IPS-20b (cell line): ENCODE data around the gene TOR1A.
"Not testable (repeated sequence)": the region's sequence is repeated elsewhere in the genome, so short reads cannot be mapped to it uniquely, and the experiment has no call there.

Source experiments
- H3K27ac ChIP-seq: one replicate; pipeline ENCODE4 v1.5.1; 2013; ENCODE audit warnings: low read length
- H3K27me3 ChIP-seq: 2 replicates; pipeline ENCODE4 v1.6.1; 2013; ENCODE audit warnings: mild to moderate bottlenecking, low read length, inconsistent platforms; ENCODE audit not compliant: insufficient read depth
- H3K36me3 ChIP-seq: 2 replicates; pipeline ENCODE4 v1.6.1; 2013; ENCODE audit warnings: low read depth, mild to moderate bottlenecking, inconsistent platforms, low read length, moderate library complexity; ENCODE audit not compliant: insufficient read depth
- H3K4me1 ChIP-seq: 2 replicates; pipeline ENCODE4 v1.6.1; 2013; ENCODE audit warnings: mild to moderate bottlenecking, control low read depth, inconsistent platforms, low read length, moderate library complexity; ENCODE audit not compliant: insufficient read depth
- H3K4me3 ChIP-seq: 2 replicates; pipeline ENCODE4 v1.5.1; 2013; ENCODE audit warnings: mild to moderate bottlenecking, low read length, inconsistent platforms
- H3K9ac ChIP-seq: 2 replicates; pipeline ENCODE4 v1.6.1; 2013; ENCODE audit warnings: low read depth, mild to moderate bottlenecking, inconsistent platforms, low read length, moderate library complexity
- H3K9me3 ChIP-seq: 2 replicates; pipeline ENCODE4 v1.6.1; 2013; ENCODE audit warnings: mild to moderate bottlenecking, low read depth, low read length, inconsistent platforms; ENCODE audit not compliant: insufficient read depth

Gene TOR1A

DNA sequence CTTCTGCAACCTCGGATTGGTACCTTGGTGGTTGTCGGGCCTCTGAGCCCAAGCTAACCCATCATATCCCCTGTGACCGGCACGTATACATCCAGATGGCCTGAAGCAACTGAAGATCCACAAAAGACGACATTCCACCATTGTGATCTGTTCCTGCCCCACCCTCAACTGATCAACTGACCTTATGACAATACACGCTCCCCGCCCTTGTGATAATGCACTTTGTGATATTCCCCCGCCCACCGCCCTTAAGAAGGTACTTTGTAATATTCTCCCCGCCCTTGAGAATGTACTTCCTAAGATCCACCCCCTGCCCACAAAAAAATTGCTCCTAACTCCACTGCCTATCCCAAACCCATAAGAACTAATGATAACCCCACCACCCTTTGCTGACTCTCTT is 37.5 kb downstream of the TOR1A start:
- H3K9ac ChIP-seq, result no peak overlapping the region
- H3K4me1 ChIP-seq, result no peaks in the 10 kb centered on the region
- no peak overlapping the region for H3K27ac ChIP-seq
- no peak overlapping the region for H3K4me3 ChIP-seq
- H3K9me3 ChIP-seq, result no peaks in the 10 kb centered on the region
- H3K36me3 ChIP-seq, result no peaks in the 10 kb centered on the region
- H3K27me3 ChIP-seq, result no peaks in the 10 kb centered on the region

DNA sequence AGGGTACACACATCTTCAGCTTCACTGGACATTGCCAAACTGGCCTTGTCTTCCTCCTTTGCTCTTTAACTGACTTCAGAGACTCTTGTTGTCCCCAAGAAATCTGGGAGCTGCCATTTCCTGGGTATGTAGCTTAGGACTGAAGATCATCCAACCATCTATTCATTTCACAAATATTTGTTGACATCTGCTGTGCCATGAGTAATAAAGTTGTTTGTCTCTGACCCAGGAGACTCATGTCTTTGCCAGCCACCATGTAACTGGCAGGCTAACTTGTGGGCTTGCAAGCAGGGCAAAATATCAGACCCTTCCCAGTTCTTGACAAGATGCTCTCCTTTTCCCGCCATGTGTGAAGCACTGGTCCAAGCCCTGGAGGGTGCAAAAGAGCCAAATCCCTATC is 38.1 kb downstream of the TOR1A start:
- no peak overlapping the region for H3K4me3 ChIP-seq
- no peaks in the 10 kb centered on the region for H3K4me1 ChIP-seq
- no peaks in the 10 kb centered on the region for H3K9me3 ChIP-seq
- H3K9ac ChIP-seq, result no peak overlapping the region
- no peaks in the 10 kb centered on the region for H3K36me3 ChIP-seq
- H3K27me3 ChIP-seq, result no peaks in the 10 kb centered on the region
- no peak overlapping the region for H3K27ac ChIP-seq

DNA sequence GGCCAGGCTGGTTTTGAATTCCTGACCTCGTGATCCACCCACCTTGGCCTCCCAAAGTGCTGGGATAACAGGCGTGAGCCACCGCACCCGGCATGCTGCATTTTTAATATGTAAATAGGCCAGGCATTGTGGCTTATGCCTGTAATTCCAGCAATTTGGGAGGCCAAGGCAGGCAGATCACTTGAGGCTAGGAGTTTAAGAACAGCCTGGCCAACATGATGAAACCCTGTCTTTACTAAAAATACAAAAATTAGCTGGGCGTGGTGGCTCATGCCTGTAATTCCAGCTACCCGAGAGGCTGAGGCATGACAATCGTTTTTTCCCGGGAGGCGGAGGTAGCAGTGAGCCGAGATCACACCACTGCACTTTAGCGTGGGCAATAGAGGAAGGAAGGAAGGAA is 39.0 kb downstream of the TOR1A start:
- not testable (repeated sequence) for H3K9me3 ChIP-seq, H3K4me1 ChIP-seq, H3K27me3 ChIP-seq, H3K36me3 ChIP-seq, H3K27ac ChIP-seq, H3K4me3 ChIP-seq, H3K9ac ChIP-seq

DNA sequence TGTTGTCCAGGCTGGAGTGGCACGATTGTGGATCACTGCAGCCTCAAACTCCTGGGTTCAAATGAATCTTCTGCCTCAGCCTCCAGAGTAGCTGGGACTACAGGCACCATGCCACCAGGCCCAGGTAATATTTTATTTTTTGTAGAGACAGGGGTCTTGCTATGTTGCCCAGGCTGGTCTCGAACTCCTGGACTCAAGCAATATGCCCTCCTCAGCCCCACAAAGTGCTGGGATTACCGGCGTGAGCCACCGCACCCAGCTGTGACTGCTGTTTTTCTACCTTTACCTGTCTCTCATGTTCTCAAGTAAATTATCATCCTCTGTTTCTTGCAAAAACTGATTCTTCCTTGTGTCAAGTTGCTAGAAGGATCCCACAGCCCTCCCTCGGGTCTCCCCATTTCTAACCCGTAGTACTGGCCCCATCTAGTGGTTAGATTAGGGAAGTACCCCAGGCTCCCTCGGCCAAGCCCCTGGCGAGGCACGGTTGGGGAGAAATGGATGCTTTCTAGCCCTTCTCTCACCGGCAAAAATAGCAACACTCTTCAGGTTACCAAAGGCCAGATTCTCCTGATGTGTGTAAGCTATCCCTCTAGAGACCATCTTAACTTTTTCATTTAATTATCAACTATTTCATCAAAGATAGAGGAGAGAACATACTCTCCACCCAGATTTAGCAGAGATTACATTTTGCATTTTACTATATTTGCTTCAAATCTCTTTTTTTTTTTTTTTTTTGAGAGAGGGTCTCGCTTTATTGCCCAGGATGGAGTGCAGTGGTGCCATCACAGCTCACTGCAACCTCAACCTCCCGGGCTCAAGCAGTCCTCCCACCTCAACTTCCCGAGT is 40.2 kb downstream of the TOR1A start:
- no peaks in the 10 kb centered on the region for H3K4me1 ChIP-seq
- no peaks in the 10 kb centered on the region for H3K36me3 ChIP-seq
- H3K27me3 ChIP-seq, result no peaks in the 10 kb centered on the region
- no peak overlapping the region for H3K27ac ChIP-seq
- H3K4me3 ChIP-seq, result no peak overlapping the region
- H3K9ac ChIP-seq, result no peak overlapping the region
- H3K9me3 ChIP-seq, result no peaks in the 10 kb centered on the region

DNA sequence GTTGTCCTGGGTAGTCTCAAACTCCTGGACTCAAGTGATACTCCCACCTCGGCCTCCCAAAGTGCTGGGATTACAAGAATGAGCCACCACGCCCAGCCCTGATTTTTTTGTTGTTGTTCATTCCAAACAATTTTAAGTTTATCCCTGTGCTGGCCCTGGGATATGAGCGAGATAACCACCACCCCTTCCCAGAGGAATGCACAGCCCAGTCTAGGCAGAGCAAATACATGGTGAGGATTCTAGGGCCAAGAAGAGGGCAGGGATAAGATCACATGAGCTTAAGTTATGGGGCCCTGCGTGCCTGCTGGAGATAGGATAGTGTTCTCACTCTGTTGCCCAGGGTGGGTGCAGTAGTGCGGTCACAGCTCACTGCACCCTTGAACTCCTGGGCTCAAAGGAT is 42.0 kb downstream of the TOR1A start:
- no peak overlapping the region for H3K9ac ChIP-seq
- no peak overlapping the region for H3K27ac ChIP-seq
- H3K27me3 ChIP-seq, result no peaks in the 10 kb centered on the region
- no peaks in the 10 kb centered on the region for H3K9me3 ChIP-seq
- H3K4me1 ChIP-seq, result no peaks in the 10 kb centered on the region
- H3K36me3 ChIP-seq, result no peaks in the 10 kb centered on the region
- H3K4me3 ChIP-seq, result no peak overlapping the region

DNA sequence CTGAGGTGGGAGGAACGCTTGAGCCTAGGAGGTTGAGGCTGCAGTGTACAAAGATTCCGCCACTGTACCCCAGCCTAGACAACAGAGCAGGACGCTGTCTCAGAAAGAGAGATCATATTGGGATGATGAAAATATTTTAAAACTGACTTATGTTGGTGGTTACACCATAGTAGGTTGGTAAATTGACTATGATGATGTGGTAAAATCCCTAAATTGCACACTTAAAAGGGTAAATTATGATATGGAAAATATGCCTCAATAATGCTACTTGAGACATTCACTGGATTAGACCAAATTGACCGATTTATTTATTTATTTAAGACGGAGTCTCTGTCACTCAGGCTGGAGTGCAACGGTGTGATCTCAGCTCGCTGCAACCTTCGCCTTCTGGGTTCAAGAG is 42.8 kb downstream of the TOR1A start:
- Histone ChIP-seq H3K9ac (no peak overlapping the region), H3K27me3 (no peaks in the 10 kb centered on the region), H3K9me3 (no peaks in the 10 kb centered on the region), H3K4me1 (peaks cover 4% of the 10 kb centered on the region; the same call in 1 of the 2 replicates), H3K36me3 (no peaks in the 10 kb centered on the region), H3K4me3 (no peak overlapping the region), H3K27ac (no peak overlapping the region)

DNA sequence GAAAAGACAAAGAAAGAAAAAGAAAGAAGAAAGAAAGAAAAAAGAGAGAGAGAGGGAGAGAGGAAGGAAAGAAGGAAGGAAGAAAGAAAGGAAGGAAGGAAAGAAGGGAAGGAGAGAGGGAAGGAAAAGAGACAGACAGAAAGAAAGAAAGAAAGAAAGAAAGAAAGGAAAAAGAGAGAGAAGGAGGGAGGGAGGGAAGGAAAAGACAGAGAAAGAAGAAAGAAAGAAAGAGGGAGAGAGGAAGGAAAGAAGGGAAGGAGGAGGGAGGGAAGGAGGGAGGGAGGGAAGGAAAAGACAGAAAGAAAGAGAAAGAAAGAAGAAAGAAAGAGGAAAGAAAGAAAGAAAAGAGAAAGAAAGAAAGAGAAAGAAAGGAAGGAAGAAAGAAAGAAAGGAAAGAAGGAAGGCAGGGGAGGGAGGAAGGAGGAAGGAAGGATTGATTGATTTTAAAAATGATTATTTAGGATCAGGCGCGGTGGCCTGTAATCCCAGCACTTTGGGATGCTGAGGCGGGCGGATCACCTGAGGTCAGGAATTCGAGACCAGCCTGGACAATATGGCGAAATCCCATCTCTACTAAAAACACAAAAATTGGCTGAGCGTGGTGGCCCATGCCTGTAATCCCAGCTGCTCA is 44.3 kb downstream of the TOR1A start:
- Histone ChIP-seq H3K9me3 (no peaks in the 10 kb centered on the region), H3K4me1 (peaks cover 4% of the 10 kb centered on the region; the same call in 1 of the 2 replicates), H3K36me3 (no peaks in the 10 kb centered on the region), H3K27me3 (no peaks in the 10 kb centered on the region), H3K9ac (no peak overlapping the region), H3K27ac (no peak overlapping the region), H3K4me3 (no peak overlapping the region)

DNA sequence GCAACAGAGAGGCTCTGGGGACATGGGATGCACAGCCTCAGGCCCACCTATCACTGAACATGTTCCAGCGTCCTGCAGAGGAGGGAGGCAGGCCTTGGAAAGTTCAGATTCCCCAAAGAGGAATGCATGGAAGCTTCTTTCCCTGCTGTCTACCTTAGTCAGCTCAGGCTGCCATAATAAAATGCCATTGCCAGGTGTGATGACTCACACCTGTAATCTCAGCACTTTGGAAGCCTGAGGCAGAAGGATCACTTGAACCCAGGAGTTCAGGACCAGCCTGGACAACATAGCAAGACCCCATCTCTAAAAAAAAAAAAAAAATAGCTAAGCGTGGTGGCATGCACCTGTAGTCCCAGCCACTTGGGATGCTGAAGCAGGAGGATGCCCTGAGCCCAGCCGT is 45.5 kb downstream of the TOR1A start:
- Histone ChIP-seq H3K27ac (no peak overlapping the region), H3K27me3 (no peaks in the 10 kb centered on the region), H3K9me3 (no peaks in the 10 kb centered on the region), H3K4me3 (no peak overlapping the region), H3K36me3 (no peaks in the 10 kb centered on the region), H3K4me1 (peaks cover 4% of the 10 kb centered on the region; the same call in 1 of the 2 replicates), H3K9ac (no peak overlapping the region)

DNA sequence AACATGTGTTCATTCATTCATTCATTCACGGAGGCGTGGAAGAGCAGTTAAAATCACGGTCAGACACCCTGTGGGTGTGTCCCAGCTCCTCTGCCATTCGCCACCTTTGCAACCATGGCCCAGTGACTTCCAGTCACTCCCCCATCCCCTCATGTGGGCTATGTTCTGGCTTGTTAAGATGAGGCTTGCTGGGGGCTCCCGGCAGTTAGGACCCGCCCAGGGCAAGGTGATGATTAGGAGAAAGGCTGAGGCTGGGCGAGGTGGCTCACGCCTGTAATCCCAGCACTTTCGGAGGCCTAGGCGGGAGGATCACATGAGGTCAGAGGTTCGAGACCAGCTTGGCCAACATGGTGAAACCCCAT is 46.2 kb downstream of the TOR1A start:
- H3K4me3 ChIP-seq, result no peak overlapping the region
- H3K27me3 ChIP-seq, result no peaks in the 10 kb centered on the region
- no peak overlapping the region for H3K9ac ChIP-seq
- peaks cover 4% of the 10 kb centered on the region; the same call in 1 of the 2 replicates for H3K4me1 ChIP-seq
- no peaks in the 10 kb centered on the region for H3K36me3 ChIP-seq
- H3K9me3 ChIP-seq, result no peaks in the 10 kb centered on the region
- H3K27ac ChIP-seq, result no peak overlapping the region

DNA sequence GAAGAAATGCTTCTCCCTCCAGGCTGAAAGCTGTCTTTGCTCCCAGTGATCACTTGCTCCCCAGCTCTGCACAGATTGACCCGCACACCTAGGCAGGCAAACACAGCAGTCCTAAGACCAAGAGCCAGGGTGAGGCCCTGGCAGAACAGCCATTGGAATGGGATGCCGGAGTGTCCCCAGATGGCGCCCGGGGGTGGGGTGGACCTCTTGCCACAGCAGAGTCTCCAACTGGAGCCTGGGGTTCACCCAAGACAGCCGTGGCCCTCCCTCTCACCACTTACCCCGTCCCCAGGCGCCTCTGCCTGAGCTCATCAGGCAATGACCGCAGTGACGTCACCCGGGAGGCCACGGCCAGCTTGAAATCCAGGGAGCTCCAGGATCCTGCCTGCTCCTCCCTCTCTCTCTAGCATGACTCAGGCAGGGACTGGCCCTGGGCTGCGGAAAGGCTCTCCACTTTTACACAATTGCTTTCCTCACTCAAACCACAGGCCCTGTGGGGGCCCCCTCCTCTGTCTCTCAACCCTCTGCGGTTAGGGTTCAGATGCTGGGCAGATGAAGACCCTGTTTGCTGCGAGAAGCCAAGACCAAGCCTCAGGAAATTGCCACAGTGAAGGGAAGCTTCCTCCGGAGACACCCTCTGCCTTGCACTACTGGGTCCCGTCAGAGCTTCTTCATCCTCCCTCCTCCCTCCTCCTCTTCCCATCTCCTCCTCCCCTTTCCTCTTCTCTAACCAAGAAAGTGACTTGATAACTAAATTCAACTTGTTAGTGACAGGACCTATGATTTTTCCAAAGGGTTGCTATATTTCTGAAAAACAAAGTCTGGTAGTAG is 46.8 kb downstream of the TOR1A start:
- Histone ChIP-seq H3K4me1 (peaks cover 4% of the 10 kb centered on the region; the same call in 1 of the 2 replicates), H3K4me3 (no peak overlapping the region), H3K27me3 (no peaks in the 10 kb centered on the region), H3K9me3 (no peaks in the 10 kb centered on the region), H3K9ac (no peak overlapping the region), H3K27ac (no peak overlapping the region), H3K36me3 (no peaks in the 10 kb centered on the region)

DNA sequence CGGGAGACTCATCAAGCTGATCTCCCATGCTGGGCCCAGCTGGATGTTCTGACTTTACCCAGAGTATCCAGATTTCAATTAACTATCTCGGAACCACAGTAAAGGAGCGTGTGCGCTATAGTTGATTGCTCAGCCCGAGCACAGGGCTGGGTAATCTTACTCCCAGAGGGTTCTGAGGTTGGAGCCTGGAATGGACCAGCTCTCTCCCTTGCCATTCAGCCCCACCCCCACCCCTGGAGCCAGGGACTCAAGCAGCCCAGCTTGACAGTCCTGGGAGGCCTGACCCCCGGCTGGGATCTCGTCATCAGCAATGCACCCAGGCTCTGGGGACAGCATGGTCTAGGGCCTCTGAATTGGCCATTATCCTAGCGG is 47.4 kb downstream of the TOR1A start:
- Histone ChIP-seq H3K9ac (no peak overlapping the region), H3K27ac (no peak overlapping the region)

More for the DNA sequence above, 47.4 kb downstream of the TOR1A start:
- Histone ChIP-seq H3K36me3 (no peaks in the 10 kb centered on the region), H3K4me1 (peaks cover 4% of the 10 kb centered on the region; the same call in 1 of the 2 replicates), H3K9me3 (no peaks in the 10 kb centered on the region), H3K27me3 (no peaks in the 10 kb centered on the region), H3K4me3 (no peak overlapping the region)
